ENCODE data around the gene BTBD10.

The BTBD10 gene

GRCh38 chr11:13375798-13376197 is 87.2 kb downstream of the BTBD10 start:
- Histone ChIP-seq H3K27me3 (no peaks in the 10 kb centered on the region), H3K27ac (no peak overlapping the region), H3K36me3 (peaks cover 97 to 100% (median 100%) of the 10 kb centered on the region in 11 experiments), H3K4me3 (no peak overlapping the region), H3K9ac (no peak overlapping the region), H3K9me3 (replicated peaks in 1 of 11) (no peaks in the 10 kb centered on the region), H4K20me1 (peaks cover 0 to 18% (median 0%) of the 10 kb centered on the region in 11 experiments; a peak in 3 of 22 replicates), H3K4me1 (no peaks in the 10 kb centered on the region), H3K4me2 (no peak overlapping the region)
- no peak for TF ChIP-seq Cebpa-rat (IDR thresholded peaks at IDR 0.05)

DNA sequence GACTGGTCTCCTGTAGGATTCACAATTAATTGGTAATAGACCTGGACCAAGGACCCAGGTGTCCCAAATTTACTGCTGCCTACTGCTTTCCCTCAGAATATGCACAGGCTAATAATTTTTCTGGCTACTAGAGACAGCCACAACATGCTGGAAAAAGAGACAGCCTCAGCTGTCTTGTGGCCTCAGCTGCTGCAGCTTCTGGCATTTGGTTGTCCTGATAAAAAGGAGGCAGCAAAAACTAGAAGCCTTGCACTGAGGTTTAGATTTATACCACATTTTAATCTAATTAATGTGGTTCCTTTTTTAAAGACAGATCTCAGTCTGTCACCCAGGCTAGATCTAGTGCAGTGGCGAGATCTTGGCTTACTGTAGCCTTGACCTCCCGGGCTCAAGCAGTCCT is 89.8 kb downstream of the BTBD10 start:
- H3K4me2 ChIP-seq, result no peak overlapping the region
- no peaks in the 10 kb centered on the region for H3K9me3 ChIP-seq (replicated peaks in 1 of 11)
- H3K27ac ChIP-seq, result no peak overlapping the region
- peaks cover 97 to 100% (median 99%) of the 10 kb centered on the region in 11 experiments for H3K36me3 ChIP-seq
- H4K20me1 ChIP-seq, result peaks cover 0 to 21% (median 0%) of the 10 kb centered on the region in 11 experiments; a peak in 3 of 22 replicates
- H3K9ac ChIP-seq, result no peak overlapping the region
- H3K4me3 ChIP-seq, result no peak overlapping the region
- H3K4me1 ChIP-seq, result no peaks in the 10 kb centered on the region
- no peak for TF ChIP-seq Cebpa-rat (IDR thresholded peaks at IDR 0.05)
- no peaks in the 10 kb centered on the region for H3K27me3 ChIP-seq

- no peak overlapping the region for H3K4me2 ChIP-seq
- no peaks in the 10 kb centered on the region for H3K27me3 ChIP-seq
- H3K4me1 ChIP-seq, result peaks cover 0 to 5% (median 0%) of the 10 kb centered on the region in 10 experiments; a peak in 2 of 20 replicates
- H3K9ac ChIP-seq, result no peak overlapping the region
- TF ChIP-seq Cebpa-rat (IDR thresholded peaks at IDR 0.05), result no peak
- H4K20me1 ChIP-seq, result peaks cover 0 to 23% (median 0%) of the 10 kb centered on the region in 11 experiments; a peak in 3 of 22 replicates
- no peak overlapping the region for H3K4me3 ChIP-seq
- no peaks in the 10 kb centered on the region for H3K9me3 ChIP-seq (replicated peaks in 1 of 11)
- H3K27ac ChIP-seq, result no peak overlapping the region
- peaks cover 98 to 100% (median 100%) of the 10 kb centered on the region in 11 experiments for H3K36me3 ChIP-seq
These were observed 95.0 kb downstream of the BTBD10 start for GRCh38 chr11:13368041-13368446.

- Histone ChIP-seq H3K36me3 (peaks cover 96 to 100% (median 98%) of the 10 kb centered on the region in 11 experiments), H3K9me3 (replicated peaks in 1 of 11) (no peaks in the 10 kb centered on the region), H3K27ac (no peak overlapping the region), H3K4me3 (no peak overlapping the region), H4K20me1 (peaks cover 0 to 23% (median 0%) of the 10 kb centered on the region in 11 experiments; a peak in 5 of 22 replicates), H3K4me2 (no peak overlapping the region), H3K27me3 (no peaks in the 10 kb centered on the region), H3K4me1 (peaks cover 0 to 5% (median 0%) of the 10 kb centered on the region in 10 experiments; a peak in 2 of 20 replicates), H3K9ac (no peak overlapping the region)
- TF ChIP-seq Cebpa-rat (IDR thresholded peaks at IDR 0.05), result no peak
These were observed 95.9 kb downstream of the BTBD10 start for GRCh38 chr11:13367115-13367514.

GRCh38 chr11:13366266-13367026 is 96.6 kb downstream of the BTBD10 start:
- no peak for TF ChIP-seq Cebpa-rat (IDR thresholded peaks at IDR 0.05)
- H3K4me2 ChIP-seq, result no peak overlapping the region
- no peaks in the 10 kb centered on the region for H3K27me3 ChIP-seq
- no peak overlapping the region for H3K9ac ChIP-seq
- H3K27ac ChIP-seq, result no peak overlapping the region
- H3K36me3 ChIP-seq, result peaks cover 96 to 100% (median 98%) of the 10 kb centered on the region in 11 experiments
- no peaks in the 10 kb centered on the region for H3K9me3 ChIP-seq (replicated peaks in 1 of 11)
- no peak overlapping the region for H3K4me3 ChIP-seq
- peaks cover 0 to 5% (median 0%) of the 10 kb centered on the region in 10 experiments; a peak in 2 of 20 replicates for H3K4me1 ChIP-seq
- peaks cover 0 to 25% (median 0%) of the 10 kb centered on the region in 11 experiments; a peak in 5 of 22 replicates for H4K20me1 ChIP-seq

GRCh38 chr11:13364388-13364787 is 98.6 kb downstream of the BTBD10 start:
- Histone ChIP-seq H3K9ac (no peak overlapping the region), H3K36me3 (peaks cover 97 to 100% (median 98%) of the 10 kb centered on the region in 11 experiments), H4K20me1 (peaks cover 0 to 25% (median 0%) of the 10 kb centered on the region in 11 experiments; a peak in 5 of 22 replicates), H3K4me2 (no peak overlapping the region), H3K27me3 (no peaks in the 10 kb centered on the region), H3K4me3 (no peak overlapping the region), H3K9me3 (replicated peaks in 1 of 11) (no peaks in the 10 kb centered on the region), H3K27ac (no peak overlapping the region), H3K4me1 (peaks cover 0 to 5% (median 0%) of the 10 kb centered on the region in 10 experiments; a peak in 2 of 20 replicates)
- no peak for TF ChIP-seq Cebpa-rat (IDR thresholded peaks at IDR 0.05)

DNA sequence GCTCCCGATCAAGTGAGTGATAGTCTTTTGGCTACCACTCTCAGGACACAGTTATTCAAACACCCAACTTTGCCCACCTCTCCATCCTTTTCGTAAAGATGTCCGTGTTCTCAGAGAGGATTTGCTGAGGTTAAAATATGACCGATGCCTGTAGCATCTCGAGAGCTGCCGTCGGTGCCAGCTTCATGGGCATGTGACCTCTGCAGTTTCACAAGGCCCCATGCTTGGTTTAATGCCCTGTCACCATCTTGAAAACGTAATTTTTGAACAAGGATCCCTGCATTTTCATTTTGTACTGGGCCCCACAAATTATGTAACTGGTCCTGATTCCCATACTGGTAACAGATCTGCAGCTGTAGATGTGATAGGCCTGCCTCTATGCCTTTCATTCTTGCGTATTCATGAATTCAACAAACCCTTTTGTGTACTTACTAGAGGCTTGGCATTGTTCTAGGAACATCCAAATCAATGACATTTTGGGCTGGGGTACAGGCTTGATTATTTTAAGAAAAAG is 100.4 kb downstream of the BTBD10 start:
- H3K36me3 ChIP-seq, result peaks cover 94 to 100% (median 99%) of the 10 kb centered on the region in 11 experiments
- H3K4me3 ChIP-seq, result no peak overlapping the region
- H3K27me3 ChIP-seq, result no peaks in the 10 kb centered on the region
- peaks cover 0 to 19% (median 0%) of the 10 kb centered on the region in 11 experiments; a peak in 6 of 22 replicates for H4K20me1 ChIP-seq
- H3K9me3 ChIP-seq (replicated peaks in 1 of 11), result no peaks in the 10 kb centered on the region
- H3K4me2 ChIP-seq, result no peak overlapping the region
- TF ChIP-seq Cebpa-rat (IDR thresholded peaks at IDR 0.05), result no peak
- peaks cover 0 to 5% (median 0%) of the 10 kb centered on the region in 10 experiments; a peak in 2 of 20 replicates for H3K4me1 ChIP-seq
- no peak overlapping the region for H3K27ac ChIP-seq
- H3K9ac ChIP-seq, result no peak overlapping the region

- Histone ChIP-seq H3K27ac (no peak overlapping the region), H3K4me2 (no peak overlapping the region), H3K4me1 (peaks cover 0 to 4% (median 0%) of the 10 kb centered on the region in 10 experiments; a peak in 3 of 20 replicates), H3K4me3 (no peak overlapping the region), H3K36me3 (peaks cover 88 to 99% (median 95%) of the 10 kb centered on the region in 11 experiments), H3K9me3 (replicated peaks in 1 of 11) (no peaks in the 10 kb centered on the region), H3K9ac (no peak overlapping the region), H4K20me1 (peaks cover 0 to 43% (median 6%) of the 10 kb centered on the region in 11 experiments; a peak in 8 of 22 replicates), H3K27me3 (no peaks in the 10 kb centered on the region)
- TF ChIP-seq Cebpa-rat (IDR thresholded peaks at IDR 0.05), result no peak
These were observed 104.3 kb downstream of the BTBD10 start for GRCh38 chr11:13358596-13359270.

DNA sequence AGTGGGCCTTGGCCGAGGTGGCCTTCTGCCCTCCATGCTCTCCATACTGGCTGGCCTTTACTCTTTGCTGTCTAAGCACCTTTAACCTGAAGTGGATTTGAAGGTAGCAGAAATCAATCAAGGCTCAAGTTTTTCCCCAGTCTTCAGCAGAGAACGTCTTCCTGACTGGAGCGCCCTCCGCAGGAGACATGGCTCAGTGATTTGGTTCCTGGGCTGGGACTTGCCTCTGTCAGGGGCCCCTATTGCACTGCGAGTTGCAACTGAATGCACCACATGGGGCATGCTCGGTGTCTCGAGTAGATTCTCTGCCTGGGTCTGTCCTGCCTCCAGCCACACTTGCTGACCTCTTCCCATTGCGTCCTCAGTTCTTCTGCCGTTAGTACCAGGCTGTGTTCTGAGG is 105.8 kb downstream of the BTBD10 start:
- Histone ChIP-seq H3K36me3 (peaks cover 89 to 99% (median 96%) of the 10 kb centered on the region in 11 experiments), H3K9me3 (replicated peaks in 1 of 11) (no peaks in the 10 kb centered on the region), H3K9ac (no peak overlapping the region), H3K27me3 (no peaks in the 10 kb centered on the region), H3K4me2 (no peak overlapping the region), H4K20me1 (peaks cover 0 to 51% (median 12%) of the 10 kb centered on the region in 11 experiments; a peak in 8 of 22 replicates), H3K4me3 (no peak overlapping the region), H3K4me1 (peaks cover 0 to 4% (median 0%) of the 10 kb centered on the region in 10 experiments; a peak in 1 of 20 replicates), H3K27ac (no peak overlapping the region)
- no peak for TF ChIP-seq Cebpa-rat (IDR thresholded peaks at IDR 0.05)
